Measurements from ENCODE around the gene TMEM87A.

Gene TMEM87A

DNA sequence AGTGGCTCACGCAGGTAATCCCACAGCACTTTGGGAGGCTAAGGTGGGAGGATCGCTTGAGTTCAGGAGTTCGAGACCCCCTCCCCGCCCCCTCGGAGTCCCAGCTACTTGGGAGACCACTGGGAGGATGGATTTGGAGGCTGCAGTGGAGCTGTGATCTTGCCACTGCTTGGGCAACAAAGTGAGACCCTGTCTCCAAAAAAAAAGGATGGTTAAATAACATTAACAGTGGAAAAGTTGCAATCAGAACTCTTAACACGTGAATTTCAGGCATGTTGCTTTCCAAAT, 1.4 kb upstream of the TMEM87A start:
- Histone ChIP-seq H3K36me3 (ENCODE audit: control insufficient read depth in 2 of 2, insufficient read depth in 2 of 2, low read length in 2 of 2) (peaks cover 6% of the 10 kb centered on the region in 2 donors), H3K27ac (ENCODE audit: low read depth in 2 of 2, low read length in 2 of 2) (peak overlapping the region; percentile 99 to 100), H3K9ac (ENCODE audit: low read depth in 1 of 2, low read length in 2 of 2) (peak overlapping the region; percentile 100), H3K27me3 (ENCODE audit: control insufficient read depth in 2 of 2, insufficient read depth in 2 of 2, low read length in 2 of 2) (no peaks in the 10 kb centered on the region), H3K9me3 (ENCODE audit: control insufficient read depth in 2 of 2, low read length in 2 of 2) (no peaks in the 10 kb centered on the region), H3K4me3 (ENCODE audit: low read length in 2 of 2) (peak overlapping the region; percentile 98 to 100), H3K4me1 (ENCODE audit: control insufficient read depth in 2 of 2, insufficient read depth in 2 of 2, low read length in 2 of 2) (peaks cover 29 to 37% of the 10 kb centered on the region in 2 donors)

- H3K36me3 ChIP-seq (ENCODE audit: control insufficient read depth in 2 of 2, insufficient read depth in 2 of 2, low read length in 2 of 2): peaks cover under 1% of the 10 kb centered on the region in 2 donors
- peak overlapping the region; percentile 100 for H3K9ac ChIP-seq (ENCODE audit: low read depth in 1 of 2, low read length in 2 of 2)
- no peaks in the 10 kb centered on the region for H3K9me3 ChIP-seq (ENCODE audit: control insufficient read depth in 2 of 2, low read length in 2 of 2)
- H3K27me3 ChIP-seq (ENCODE audit: control insufficient read depth in 2 of 2, insufficient read depth in 2 of 2, low read length in 2 of 2): no peaks in the 10 kb centered on the region
- H3K4me3 ChIP-seq (ENCODE audit: low read length in 2 of 2): peak overlapping the region; percentile 98 to 100
- H3K27ac ChIP-seq (ENCODE audit: low read depth in 2 of 2, low read length in 2 of 2): peak overlapping the region; percentile 99 to 100
- peaks cover 29 to 40% of the 10 kb centered on the region in 2 donors for H3K4me1 ChIP-seq (ENCODE audit: control insufficient read depth in 2 of 2, insufficient read depth in 2 of 2, low read length in 2 of 2)
These were observed 868 bp upstream of the TMEM87A start for GRCh38 chr15:42273900-42274701.

GRCh38 chr15:42270996-42271395, 2.2 kb downstream of the TMEM87A start:
- H3K36me3 ChIP-seq (ENCODE audit: control insufficient read depth in 2 of 2, insufficient read depth in 2 of 2, low read length in 2 of 2): peaks cover 15 to 19% of the 10 kb centered on the region in 2 donors
- H3K4me3 ChIP-seq (ENCODE audit: low read length in 2 of 2): peak overlapping the region; percentile 50 to 58
- peak overlapping the region; percentile 78 to 85 for H3K27ac ChIP-seq (ENCODE audit: low read depth in 2 of 2, low read length in 2 of 2)
- H3K4me1 ChIP-seq (ENCODE audit: control insufficient read depth in 2 of 2, insufficient read depth in 2 of 2, low read length in 2 of 2): peaks cover 30 to 40% of the 10 kb centered on the region in 2 donors
- no peaks in the 10 kb centered on the region for H3K27me3 ChIP-seq (ENCODE audit: control insufficient read depth in 2 of 2, insufficient read depth in 2 of 2, low read length in 2 of 2)
- no peaks in the 10 kb centered on the region for H3K9me3 ChIP-seq (ENCODE audit: control insufficient read depth in 2 of 2, low read length in 2 of 2)
- H3K9ac ChIP-seq (ENCODE audit: low read depth in 1 of 2, low read length in 2 of 2): peak overlapping the region; percentile 10 to 47

- H3K27me3 ChIP-seq (ENCODE audit: control insufficient read depth in 2 of 2, insufficient read depth in 2 of 2, low read length in 2 of 2): no peaks in the 10 kb centered on the region
- H3K9ac ChIP-seq (ENCODE audit: low read depth in 1 of 2, low read length in 2 of 2): peak overlapping the region; percentile 10 to 47
- peaks cover 18 to 23% of the 10 kb centered on the region in 2 donors for H3K36me3 ChIP-seq (ENCODE audit: control insufficient read depth in 2 of 2, insufficient read depth in 2 of 2, low read length in 2 of 2)
- peak overlapping the region; percentile 50 to 58 for H3K4me3 ChIP-seq (ENCODE audit: low read length in 2 of 2)
- H3K4me1 ChIP-seq (ENCODE audit: control insufficient read depth in 2 of 2, insufficient read depth in 2 of 2, low read length in 2 of 2): peaks cover 26 to 36% of the 10 kb centered on the region in 2 donors
- no peaks in the 10 kb centered on the region for H3K9me3 ChIP-seq (ENCODE audit: control insufficient read depth in 2 of 2, low read length in 2 of 2)
- H3K27ac ChIP-seq (ENCODE audit: low read depth in 2 of 2, low read length in 2 of 2): peak overlapping the region; percentile 78 to 85
These were observed 2.7 kb downstream of the TMEM87A start for GRCh38 chr15:42270551-42270950.

DNA sequence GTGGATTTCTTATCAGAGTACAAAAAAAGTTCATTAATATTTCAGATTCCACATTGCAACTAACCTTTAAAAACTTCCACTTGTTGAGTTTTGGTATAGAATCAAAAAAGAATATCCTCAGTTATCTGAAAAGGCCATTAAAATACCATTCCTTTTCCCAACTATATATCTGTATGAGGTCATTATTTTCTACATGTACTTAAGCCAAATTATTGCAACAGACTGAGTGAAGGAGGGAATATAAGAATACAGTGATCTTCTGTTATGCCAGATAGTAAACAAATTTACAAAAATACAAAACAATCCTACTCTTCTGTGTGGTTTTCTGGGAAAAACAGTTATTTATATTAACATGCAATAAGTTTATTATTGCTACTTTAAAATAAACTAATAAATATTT, 5.9 kb downstream of the TMEM87A start:
- H3K4me3 ChIP-seq (ENCODE audit: low read length in 2 of 2): no peak overlapping the region
- H3K36me3 ChIP-seq (ENCODE audit: control insufficient read depth in 2 of 2, insufficient read depth in 2 of 2, low read length in 2 of 2): peaks cover 44 to 46% of the 10 kb centered on the region in 2 donors
- H3K9me3 ChIP-seq (ENCODE audit: control insufficient read depth in 2 of 2, low read length in 2 of 2): no peaks in the 10 kb centered on the region
- H3K27ac ChIP-seq (ENCODE audit: low read depth in 2 of 2, low read length in 2 of 2): no peak overlapping the region
- H3K4me1 ChIP-seq (ENCODE audit: control insufficient read depth in 2 of 2, insufficient read depth in 2 of 2, low read length in 2 of 2): peaks cover 14 to 23% of the 10 kb centered on the region in 2 donors
- H3K27me3 ChIP-seq (ENCODE audit: control insufficient read depth in 2 of 2, insufficient read depth in 2 of 2, low read length in 2 of 2): no peaks in the 10 kb centered on the region
- H3K9ac ChIP-seq (ENCODE audit: low read depth in 1 of 2, low read length in 2 of 2): no peak overlapping the region

DNA sequence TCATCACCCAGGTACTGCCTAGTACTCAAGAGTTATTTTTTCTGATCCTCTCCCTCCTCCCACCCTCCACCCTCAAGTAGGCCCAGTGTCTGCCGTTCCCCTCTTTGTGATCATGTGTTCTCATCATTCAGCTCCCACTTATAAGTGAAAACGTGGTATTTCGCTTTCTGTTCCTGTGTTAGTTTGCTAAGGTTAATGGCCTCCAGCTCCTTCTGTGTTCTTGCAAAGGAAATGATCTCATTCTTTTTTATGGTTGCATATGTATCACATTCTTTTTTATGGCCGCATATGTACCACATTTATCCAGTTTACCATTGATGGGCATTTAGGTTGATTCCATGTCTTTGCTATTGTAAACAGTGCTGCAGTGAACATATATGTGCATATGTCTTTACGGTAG, 8.4 kb downstream of the TMEM87A start:
- Histone ChIP-seq H3K4me3 (ENCODE audit: low read length in 2 of 2) (no peak overlapping the region), H3K36me3 (ENCODE audit: control insufficient read depth in 2 of 2, insufficient read depth in 2 of 2, low read length in 2 of 2) (peaks cover 54 to 64% of the 10 kb centered on the region in 2 donors), H3K27me3 (ENCODE audit: control insufficient read depth in 2 of 2, insufficient read depth in 2 of 2, low read length in 2 of 2) (no peaks in the 10 kb centered on the region), H3K4me1 (ENCODE audit: control insufficient read depth in 2 of 2, insufficient read depth in 2 of 2, low read length in 2 of 2) (peaks cover 3 to 4% of the 10 kb centered on the region in 2 donors), H3K9ac (ENCODE audit: low read depth in 1 of 2, low read length in 2 of 2) (no peak overlapping the region), H3K9me3 (ENCODE audit: control insufficient read depth in 2 of 2, low read length in 2 of 2) (no peaks in the 10 kb centered on the region), H3K27ac (ENCODE audit: low read depth in 2 of 2, low read length in 2 of 2) (no peak overlapping the region)

DNA sequence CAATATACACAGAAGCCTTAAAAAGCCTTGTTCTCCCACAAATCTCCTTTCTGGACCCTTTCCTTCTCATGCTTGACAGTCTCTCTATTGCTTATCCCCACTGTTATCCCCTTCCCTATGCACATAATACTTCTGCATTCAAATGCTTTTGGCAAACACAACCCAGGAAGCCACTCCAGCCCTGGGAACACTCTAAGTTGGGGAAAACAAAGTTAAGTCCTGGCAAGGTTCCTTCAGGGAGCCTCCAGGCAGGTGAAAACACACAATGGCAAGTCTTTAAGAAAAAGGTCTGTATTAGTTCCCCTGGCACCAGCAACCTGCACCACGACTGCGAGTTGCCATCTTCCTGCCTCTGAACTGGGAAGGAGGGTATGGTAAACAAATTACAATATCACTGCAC, 19.9 kb downstream of the TMEM87A start:
- H3K4me3 ChIP-seq (ENCODE audit: low read length in 2 of 2): no peak overlapping the region
- H3K9me3 ChIP-seq (ENCODE audit: control insufficient read depth in 2 of 2, low read length in 2 of 2): peaks cover 0 to 3% of the 10 kb centered on the region in 2 donors
- no peak overlapping the region for H3K27ac ChIP-seq (ENCODE audit: low read depth in 2 of 2, low read length in 2 of 2)
- no peaks in the 10 kb centered on the region for H3K27me3 ChIP-seq (ENCODE audit: control insufficient read depth in 2 of 2, insufficient read depth in 2 of 2, low read length in 2 of 2)
- peaks cover 25 to 33% of the 10 kb centered on the region in 2 donors for H3K36me3 ChIP-seq (ENCODE audit: control insufficient read depth in 2 of 2, insufficient read depth in 2 of 2, low read length in 2 of 2)
- no peaks in the 10 kb centered on the region for H3K4me1 ChIP-seq (ENCODE audit: control insufficient read depth in 2 of 2, insufficient read depth in 2 of 2, low read length in 2 of 2)
- H3K9ac ChIP-seq (ENCODE audit: low read depth in 1 of 2, low read length in 2 of 2): no peak overlapping the region

DNA sequence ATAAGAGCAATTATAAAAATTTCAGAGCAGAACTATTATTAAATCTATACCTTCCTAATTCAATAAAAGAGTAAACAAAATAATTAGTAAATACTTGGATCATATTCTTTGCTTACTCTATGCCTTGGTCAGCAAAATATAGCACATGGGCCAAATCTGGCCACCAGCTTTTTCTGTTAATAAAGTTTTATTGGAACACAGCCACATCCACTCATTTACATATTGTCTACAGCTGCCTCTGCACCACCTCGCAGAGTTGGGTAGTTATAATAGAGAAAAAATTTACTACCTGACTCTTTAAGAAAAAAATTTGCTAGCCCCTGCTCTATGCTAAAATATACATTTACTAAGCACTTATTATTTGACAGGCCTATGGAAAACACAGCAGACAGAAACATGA, 32.4 kb downstream of the TMEM87A start:
- H3K9me3 ChIP-seq (ENCODE audit: control insufficient read depth in 2 of 2, low read length in 2 of 2): no peaks in the 10 kb centered on the region
- H3K27ac ChIP-seq (ENCODE audit: low read depth in 2 of 2, low read length in 2 of 2): no peak overlapping the region
- H3K4me1 ChIP-seq (ENCODE audit: control insufficient read depth in 2 of 2, insufficient read depth in 2 of 2, low read length in 2 of 2): no peaks in the 10 kb centered on the region
- H3K4me3 ChIP-seq (ENCODE audit: low read length in 2 of 2): no peak overlapping the region
- H3K27me3 ChIP-seq (ENCODE audit: control insufficient read depth in 2 of 2, insufficient read depth in 2 of 2, low read length in 2 of 2): no peaks in the 10 kb centered on the region
- no peak overlapping the region for H3K9ac ChIP-seq (ENCODE audit: low read depth in 1 of 2, low read length in 2 of 2)
- H3K36me3 ChIP-seq (ENCODE audit: control insufficient read depth in 2 of 2, insufficient read depth in 2 of 2, low read length in 2 of 2): peaks cover 41 to 50% of the 10 kb centered on the region in 2 donors

DNA sequence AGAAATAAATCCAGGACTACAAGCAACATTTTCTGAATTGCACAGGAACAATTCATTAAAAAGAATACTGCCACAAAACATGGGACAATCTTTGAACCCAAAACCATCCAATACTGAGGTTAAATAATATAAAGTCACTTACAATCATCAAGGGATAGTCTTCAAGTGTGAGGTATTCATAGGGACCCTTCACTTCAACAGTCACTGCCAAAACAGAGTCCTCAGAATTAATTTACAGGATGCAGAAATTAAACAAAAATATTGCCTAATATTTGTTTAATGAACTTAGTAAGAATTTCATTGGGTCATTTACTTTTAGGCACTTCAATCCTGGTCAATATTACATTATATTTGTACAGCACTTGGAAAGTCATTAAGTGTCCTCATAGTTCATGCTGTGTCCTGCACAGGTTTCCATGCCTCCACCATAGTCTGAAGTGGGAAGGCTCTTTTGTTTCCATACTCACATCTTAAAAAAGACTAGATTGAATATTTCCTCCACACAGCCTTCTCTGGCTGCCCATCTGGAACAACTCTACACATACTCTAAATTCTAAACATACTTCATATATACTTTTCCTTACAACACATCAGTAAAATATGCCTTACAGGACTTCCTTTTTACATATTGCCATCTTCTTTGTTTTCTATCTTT, 33.6 kb downstream of the TMEM87A start:
- H3K9me3 ChIP-seq (ENCODE audit: control insufficient read depth in 2 of 2, low read length in 2 of 2): no peaks in the 10 kb centered on the region
- no peak overlapping the region for H3K27ac ChIP-seq (ENCODE audit: low read depth in 2 of 2, low read length in 2 of 2)
- no peaks in the 10 kb centered on the region for H3K27me3 ChIP-seq (ENCODE audit: control insufficient read depth in 2 of 2, insufficient read depth in 2 of 2, low read length in 2 of 2)
- no peaks in the 10 kb centered on the region for H3K4me1 ChIP-seq (ENCODE audit: control insufficient read depth in 2 of 2, insufficient read depth in 2 of 2, low read length in 2 of 2)
- no peak overlapping the region for H3K9ac ChIP-seq (ENCODE audit: low read depth in 1 of 2, low read length in 2 of 2)
- no peak overlapping the region for H3K4me3 ChIP-seq (ENCODE audit: low read length in 2 of 2)
- peaks cover 48 to 55% of the 10 kb centered on the region in 2 donors for H3K36me3 ChIP-seq (ENCODE audit: control insufficient read depth in 2 of 2, insufficient read depth in 2 of 2, low read length in 2 of 2)

- Histone ChIP-seq H3K4me1 (ENCODE audit: control insufficient read depth in 2 of 2, insufficient read depth in 2 of 2, low read length in 2 of 2) (peaks cover 0 to 2% of the 10 kb centered on the region in 2 donors), H3K27me3 (ENCODE audit: control insufficient read depth in 2 of 2, insufficient read depth in 2 of 2, low read length in 2 of 2) (no peaks in the 10 kb centered on the region), H3K36me3 (ENCODE audit: control insufficient read depth in 2 of 2, insufficient read depth in 2 of 2, low read length in 2 of 2) (peaks cover 46 to 62% of the 10 kb centered on the region in 2 donors), H3K27ac (ENCODE audit: low read depth in 2 of 2, low read length in 2 of 2) (no peak overlapping the region), H3K9me3 (ENCODE audit: control insufficient read depth in 2 of 2, low read length in 2 of 2) (no peaks in the 10 kb centered on the region), H3K9ac (ENCODE audit: low read depth in 1 of 2, low read length in 2 of 2) (no peak overlapping the region), H3K4me3 (ENCODE audit: low read length in 2 of 2) (no peak overlapping the region)
These were observed 40.1 kb downstream of the TMEM87A start for GRCh38 chr15:42233107-42233506.
